Fibroblast of lung (primary cell): ENCODE data around the gene PUS10.

ENCODE experiments used
- EZH2 ChIP-seq: IDR thresholded peaks from 2 replicates; pipeline ENCODE4 v1.5.1; 2012; ENCODE audit warnings: low read length, control low read depth, mild to moderate bottlenecking; ENCODE audit errors: missing control alignments
- TF ChIP-seq, protein P1 (sequence below), 2 donors: IDR thresholded peaks in 1 of 2; conservative IDR thresholded peaks in 1 of 2; 1 replicate in 1 of 2; 2 replicates in 1 of 2; pipeline ENCODE4 v1.5.1; 2011 to 2012; ENCODE audit warnings: low read length in 2 of 2, control low read depth in 1 of 2, inconsistent platforms in 1 of 2, low read depth in 1 of 2, mild to moderate bottlenecking in 1 of 2

DNA sequence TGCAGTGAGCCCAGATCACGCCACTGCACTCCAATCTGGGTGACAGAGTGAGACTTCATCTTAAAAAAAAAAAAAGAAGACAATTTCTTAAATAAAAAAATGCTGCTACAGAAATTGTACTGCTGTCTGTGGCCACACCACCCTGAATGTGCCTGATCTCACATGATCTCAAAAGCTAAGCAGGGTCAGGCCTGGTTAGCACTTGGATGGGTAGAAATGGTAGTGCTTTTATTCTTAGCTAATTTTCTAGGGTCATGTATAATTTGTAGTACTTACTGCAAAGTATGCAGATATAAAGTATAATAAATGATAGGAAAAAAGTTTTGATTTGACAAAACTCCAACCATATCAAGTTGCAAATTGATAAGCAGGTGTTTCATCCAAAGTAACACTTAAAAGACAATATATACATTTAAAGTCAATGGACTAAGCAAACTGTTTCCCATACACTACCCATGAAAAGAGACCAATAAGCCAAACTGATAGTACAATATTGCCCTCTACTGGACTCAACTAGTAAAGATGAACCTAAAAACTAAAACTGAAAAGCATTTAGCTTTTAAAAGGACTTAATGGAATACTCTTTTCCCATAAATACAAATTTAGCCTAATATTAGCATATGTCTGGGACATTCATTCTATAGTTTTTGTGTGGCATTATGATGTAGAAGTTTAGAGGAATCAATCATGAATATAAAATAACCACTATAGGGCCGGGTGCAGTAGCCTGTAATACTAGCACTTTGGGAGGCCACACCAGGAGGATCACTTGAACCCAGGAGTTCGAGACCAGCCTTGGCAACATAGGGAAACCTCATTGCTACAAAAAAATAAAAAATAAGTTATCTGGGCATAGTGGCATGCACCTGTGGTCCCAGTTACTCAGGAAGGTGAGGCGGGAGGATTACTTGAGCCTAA lies 19.2 kb downstream of the PUS10 start:
- TF ChIP-seq EZH2 = no peak
- TF ChIP-seq, protein P1, sequence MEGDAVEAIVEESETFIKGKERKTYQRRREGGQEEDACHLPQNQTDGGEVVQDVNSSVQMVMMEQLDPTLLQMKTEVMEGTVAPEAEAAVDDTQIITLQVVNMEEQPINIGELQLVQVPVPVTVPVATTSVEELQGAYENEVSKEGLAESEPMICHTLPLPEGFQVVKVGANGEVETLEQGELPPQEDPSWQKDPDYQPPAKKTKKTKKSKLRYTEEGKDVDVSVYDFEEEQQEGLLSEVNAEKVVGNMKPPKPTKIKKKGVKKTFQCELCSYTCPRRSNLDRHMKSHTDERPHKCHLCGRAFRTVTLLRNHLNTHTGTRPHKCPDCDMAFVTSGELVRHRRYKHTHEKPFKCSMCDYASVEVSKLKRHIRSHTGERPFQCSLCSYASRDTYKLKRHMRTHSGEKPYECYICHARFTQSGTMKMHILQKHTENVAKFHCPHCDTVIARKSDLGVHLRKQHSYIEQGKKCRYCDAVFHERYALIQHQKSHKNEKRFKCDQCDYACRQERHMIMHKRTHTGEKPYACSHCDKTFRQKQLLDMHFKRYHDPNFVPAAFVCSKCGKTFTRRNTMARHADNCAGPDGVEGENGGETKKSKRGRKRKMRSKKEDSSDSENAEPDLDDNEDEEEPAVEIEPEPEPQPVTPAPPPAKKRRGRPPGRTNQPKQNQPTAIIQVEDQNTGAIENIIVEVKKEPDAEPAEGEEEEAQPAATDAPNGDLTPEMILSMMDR (conservative IDR thresholded peaks at IDR 0.05 in 1 of 2, IDR thresholded peaks at IDR 0.05 in 1 of 2; ENCODE audit: low read depth in 1 of 2, low read length in 2 of 2) = peak in 1 of 2 donors; percentile 46
